ENCODE results near the gene PTPN23. TPM values are rescaled to one million over a fixed set of nuclear protein-coding genes. Genes with fewer than 3 reads are reported as not detected.

The PTPN23 gene
- total and polyA plus RNA-seq, 2 of the 8 experiments (the other 6 are each of a cell fraction or from before 2014, with no cell fraction given), result 2.9 to 46.7 TPM

DNA sequence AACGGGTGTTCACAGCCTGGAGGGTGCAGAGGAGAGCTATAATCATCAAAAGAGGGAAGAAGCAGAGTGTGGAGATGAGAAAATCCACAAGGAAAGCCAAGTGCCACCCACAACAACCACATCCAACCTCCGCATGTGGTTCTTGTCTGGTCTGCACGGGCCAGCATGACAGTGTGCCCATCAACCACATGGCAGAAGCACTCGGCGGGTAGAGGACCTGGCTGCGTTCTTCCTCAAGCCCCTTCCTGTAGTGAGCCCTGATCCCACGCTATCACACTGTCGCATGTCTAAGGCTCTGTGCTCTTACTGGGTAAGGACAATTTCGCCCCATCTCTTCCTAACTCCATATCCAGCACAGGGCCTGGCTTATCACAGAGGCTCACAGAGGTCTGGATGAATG lies 41.9 kb downstream of the PTPN23 start (continued):
- TF ChIP-seq, protein P1, sequence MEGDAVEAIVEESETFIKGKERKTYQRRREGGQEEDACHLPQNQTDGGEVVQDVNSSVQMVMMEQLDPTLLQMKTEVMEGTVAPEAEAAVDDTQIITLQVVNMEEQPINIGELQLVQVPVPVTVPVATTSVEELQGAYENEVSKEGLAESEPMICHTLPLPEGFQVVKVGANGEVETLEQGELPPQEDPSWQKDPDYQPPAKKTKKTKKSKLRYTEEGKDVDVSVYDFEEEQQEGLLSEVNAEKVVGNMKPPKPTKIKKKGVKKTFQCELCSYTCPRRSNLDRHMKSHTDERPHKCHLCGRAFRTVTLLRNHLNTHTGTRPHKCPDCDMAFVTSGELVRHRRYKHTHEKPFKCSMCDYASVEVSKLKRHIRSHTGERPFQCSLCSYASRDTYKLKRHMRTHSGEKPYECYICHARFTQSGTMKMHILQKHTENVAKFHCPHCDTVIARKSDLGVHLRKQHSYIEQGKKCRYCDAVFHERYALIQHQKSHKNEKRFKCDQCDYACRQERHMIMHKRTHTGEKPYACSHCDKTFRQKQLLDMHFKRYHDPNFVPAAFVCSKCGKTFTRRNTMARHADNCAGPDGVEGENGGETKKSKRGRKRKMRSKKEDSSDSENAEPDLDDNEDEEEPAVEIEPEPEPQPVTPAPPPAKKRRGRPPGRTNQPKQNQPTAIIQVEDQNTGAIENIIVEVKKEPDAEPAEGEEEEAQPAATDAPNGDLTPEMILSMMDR (IDR thresholded peaks at IDR 0.05; ENCODE audit: control extremely low read depth in 1 of 3, insufficient read depth in 1 of 3, low read depth in 1 of 3, low read length in 3 of 3), result no peak
- TF ChIP-seq CREB1 (IDR thresholded peaks at IDR 0.05) (no peak), SP2 (IDR thresholded peaks at IDR 0.05; ENCODE audit: low read length) (no peak), BCL11A (IDR thresholded peaks at IDR 0.05; ENCODE audit: low read depth in 2 of 2, low read length in 2 of 2) (no peak), TBP (IDR thresholded peaks at IDR 0.05; ENCODE audit: low read depth, low read length) (no peak), CHD2 (IDR thresholded peaks at IDR 0.05; ENCODE audit: low read length) (no peak)
- TF ChIP-seq, protein P2, sequence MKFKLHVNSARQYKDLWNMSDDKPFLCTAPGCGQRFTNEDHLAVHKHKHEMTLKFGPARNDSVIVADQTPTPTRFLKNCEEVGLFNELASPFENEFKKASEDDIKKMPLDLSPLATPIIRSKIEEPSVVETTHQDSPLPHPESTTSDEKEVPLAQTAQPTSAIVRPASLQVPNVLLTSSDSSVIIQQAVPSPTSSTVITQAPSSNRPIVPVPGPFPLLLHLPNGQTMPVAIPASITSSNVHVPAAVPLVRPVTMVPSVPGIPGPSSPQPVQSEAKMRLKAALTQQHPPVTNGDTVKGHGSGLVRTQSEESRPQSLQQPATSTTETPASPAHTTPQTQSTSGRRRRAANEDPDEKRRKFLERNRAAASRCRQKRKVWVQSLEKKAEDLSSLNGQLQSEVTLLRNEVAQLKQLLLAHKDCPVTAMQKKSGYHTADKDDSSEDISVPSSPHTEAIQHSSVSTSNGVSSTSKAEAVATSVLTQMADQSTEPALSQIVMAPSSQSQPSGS (IDR thresholded peaks at IDR 0.05; ENCODE audit: low read length), result no peak
- TF ChIP-seq, protein P3, sequence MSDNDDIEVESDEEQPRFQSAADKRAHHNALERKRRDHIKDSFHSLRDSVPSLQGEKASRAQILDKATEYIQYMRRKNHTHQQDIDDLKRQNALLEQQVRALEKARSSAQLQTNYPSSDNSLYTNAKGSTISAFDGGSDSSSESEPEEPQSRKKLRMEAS (IDR thresholded peaks at IDR 0.05), result no peak
